ENCODE data around the gene TAF13.
"Not testable (repeated sequence)": the region's sequence is repeated elsewhere in the genome, so short reads cannot be mapped to it uniquely, and the experiment has no call there.

TAF13 gene

GRCh38 chr1:109045595-109045994 is 30.2 kb downstream of the TAF13 start:
- DNase-seq = no peak

DNA sequence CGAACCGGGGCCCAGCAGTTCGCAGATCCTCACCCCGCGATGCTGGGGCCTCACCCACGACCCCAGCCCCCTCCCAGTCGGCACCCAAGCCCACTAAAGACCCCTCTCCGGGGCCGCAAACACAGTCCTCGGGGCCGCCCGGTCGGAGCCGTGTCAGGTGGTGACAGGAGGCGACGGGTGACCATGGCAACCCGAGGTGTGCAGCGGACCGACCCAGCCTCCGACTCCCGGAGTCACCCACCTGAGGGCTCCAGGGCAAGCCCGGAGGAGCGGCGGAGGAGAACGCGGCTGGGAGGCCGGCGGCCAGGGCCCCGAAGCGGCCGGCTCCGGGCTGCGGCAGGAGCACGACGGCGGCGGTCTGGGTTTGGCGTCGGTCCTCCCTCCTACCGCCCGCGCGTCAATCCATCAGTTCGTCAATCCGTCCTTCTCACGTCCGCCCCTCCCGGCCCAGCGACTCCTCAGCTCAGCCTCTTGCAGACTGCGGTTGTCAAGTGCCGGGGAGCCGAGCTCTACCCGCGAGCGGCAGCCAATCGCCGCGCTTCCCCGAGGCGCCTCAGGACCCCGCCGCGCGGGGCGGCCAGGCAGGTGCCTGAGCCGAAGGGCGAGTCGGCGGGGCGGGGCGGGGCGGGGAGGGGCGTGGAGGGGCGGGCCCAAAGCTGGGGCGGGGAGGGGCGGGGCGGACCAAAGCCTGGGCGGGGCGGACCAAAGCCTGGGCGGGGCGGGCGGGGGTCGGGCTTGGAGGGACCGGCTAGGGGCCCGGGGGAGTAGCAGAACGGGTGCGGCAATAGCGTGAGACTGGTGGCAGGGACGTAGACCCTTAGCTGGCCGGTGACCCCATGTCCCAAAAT is 34.0 kb downstream of the TAF13 start, which contains the start of gene WDR47:
TSS of gene WDR47 (minus strand) at position 482 of the 848 bp plus-strand sequence. CDS start 18,590 bp downstream, outside the sequence.
- peak; percentile 54 for DNase-seq

GRCh38 chr1:109040989-109041620 is 34.7 kb downstream of the TAF13 start:
- DNase-seq = no peak

DNA sequence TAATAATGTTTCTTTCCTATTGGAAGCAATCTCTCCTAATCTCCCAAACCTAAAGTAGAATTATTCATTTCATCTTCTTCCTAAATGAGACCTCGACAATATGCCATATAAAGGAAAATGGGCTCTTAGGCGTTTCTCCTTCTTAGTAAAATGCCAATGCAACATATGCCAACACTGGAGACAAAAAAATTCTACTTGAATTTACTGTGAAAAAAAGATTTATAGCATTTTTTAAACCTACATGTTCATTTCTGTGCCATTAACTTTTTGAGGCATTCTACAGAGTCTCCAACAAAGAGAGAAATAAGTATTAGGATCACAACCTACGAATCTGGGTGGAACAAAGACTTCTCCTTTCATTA is 35.2 kb downstream of the TAF13 start:
- DNase-seq = no peak

DNA sequence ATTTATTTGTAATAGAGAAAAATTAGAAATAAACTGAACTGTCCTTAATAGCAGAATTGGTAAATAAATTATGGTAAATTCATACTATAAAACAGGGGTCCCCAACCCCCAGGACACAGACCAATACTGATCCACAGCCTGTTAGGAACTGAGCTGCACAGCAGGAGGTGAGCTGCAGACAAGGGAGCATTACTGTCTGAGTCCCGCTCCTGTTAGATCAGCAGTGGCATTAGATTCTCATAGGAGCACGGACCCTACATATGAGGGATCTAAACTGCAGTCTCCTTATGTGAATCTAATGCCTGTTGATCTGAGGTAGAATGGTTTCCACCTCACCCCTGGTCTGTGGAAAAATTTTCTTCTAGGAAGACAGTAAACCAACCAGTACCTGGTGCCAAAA is 41.4 kb downstream of the TAF13 start:
- no peak for DNase-seq

GRCh38 chr1:109029493-109029892 is 46.3 kb downstream of the TAF13 start:
- DNase-seq = not testable (repeated sequence)

DNA sequence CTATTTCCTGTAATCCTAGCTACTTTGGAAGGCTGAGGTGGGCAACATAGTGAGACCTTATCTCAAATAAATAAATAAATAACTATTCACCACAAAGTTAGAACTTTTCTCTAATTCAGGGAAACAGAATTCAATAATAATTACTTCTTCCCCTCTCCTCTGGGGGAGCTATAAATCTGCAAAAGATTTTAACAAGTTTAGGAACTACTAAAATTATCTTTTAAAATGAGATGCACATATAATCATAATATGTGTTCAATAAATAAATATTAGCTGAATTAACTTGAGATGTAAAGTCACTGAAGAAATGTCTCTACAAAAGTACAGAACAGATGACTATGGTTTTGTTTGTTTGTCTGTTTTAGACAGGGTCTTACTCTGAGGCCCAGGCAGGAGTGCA is 48.0 kb downstream of the TAF13 start:
- DNase-seq = no peak

- no peak for DNase-seq
Observed at GRCh38 chr1:109025694-109026093, 50.1 kb downstream of the TAF13 start.

- no peak for DNase-seq
Observed at GRCh38 chr1:109024646-109025045, 51.2 kb downstream of the TAF13 start.

DNA sequence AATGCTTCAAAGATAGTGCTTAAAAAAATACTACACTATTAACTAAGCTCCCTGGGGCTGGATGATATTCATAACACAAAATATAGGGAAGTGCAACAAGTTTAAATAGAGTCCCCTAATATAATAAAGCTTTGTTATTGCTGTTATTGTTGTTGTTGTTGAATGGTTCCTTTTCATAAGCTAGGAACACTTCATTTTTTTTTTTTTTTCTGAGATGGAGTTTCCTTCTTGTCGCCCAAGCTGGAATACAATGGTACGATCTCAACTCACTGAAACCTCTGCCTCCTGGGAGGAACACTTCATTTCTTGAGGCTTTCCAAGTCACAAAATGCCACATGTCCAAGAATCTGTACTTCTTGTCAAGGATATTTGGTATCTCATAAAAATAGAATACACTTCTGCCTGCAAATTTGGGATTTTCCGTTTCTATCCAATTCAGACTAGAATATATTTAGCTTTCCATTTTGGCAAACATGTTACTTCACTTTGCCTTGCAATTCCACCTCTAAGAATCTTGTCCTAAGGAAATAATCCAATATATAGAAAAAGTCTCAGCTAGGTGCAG is 55.0 kb downstream of the TAF13 start:
- no peak for DNase-seq

DNA sequence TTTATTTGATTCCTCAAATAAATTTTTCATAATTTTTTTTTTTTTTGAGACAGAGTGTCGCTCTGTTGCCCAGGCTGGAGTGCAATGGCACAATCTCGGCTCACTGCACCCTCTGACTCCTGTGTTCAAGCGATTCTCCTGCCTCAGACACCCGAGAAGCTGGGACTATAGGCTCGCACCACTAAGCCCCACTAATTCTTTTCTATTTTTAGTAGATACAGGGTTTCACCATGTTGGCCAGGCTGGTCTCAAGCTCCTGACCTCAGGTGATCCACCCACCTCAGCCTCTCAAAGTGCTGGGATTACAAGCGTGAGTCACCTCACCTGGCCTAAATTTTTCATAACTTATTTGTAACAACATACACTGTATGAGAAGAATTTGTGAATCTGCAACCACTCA is 58.1 kb downstream of the TAF13 start:
- DNase-seq = not testable (repeated sequence)

- DNase-seq = no peak
Observed at GRCh38 chr1:109017134-109017533, 58.7 kb downstream of the TAF13 start.

All from cortex of kidney (tissue), 1 donor.